SKM-1 (cell line): ENCODE measurements around the gene DRG2.

Source experiments
- DNase-seq: peaks from one replicate; lab custom pipeline; 2025; ENCODE audit not compliant: unreplicated experiment; lab: John Stamatoyannopoulos, UW

Gene DRG2

DNA sequence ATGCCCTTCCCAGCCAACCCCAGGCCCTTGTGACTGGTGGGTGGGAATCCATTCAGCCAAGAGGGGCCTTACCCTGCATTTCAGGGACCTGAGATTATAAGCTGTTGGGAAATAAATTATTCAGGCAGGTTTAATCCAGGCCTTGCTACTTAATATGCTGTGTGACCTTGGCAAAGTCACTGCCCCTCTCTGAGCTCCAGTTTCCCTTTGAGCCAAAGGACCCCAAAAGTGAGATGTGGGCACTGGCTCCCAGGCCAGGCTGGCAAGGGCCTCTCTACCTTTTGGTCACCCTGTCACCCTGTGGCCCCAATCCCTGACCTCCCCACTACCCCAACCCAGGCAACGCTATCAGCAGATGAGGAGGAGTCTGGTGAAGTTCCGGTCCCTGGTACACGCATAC is 54.7 kb downstream of the DRG2 start:
- DNase-seq: no peak

DNA sequence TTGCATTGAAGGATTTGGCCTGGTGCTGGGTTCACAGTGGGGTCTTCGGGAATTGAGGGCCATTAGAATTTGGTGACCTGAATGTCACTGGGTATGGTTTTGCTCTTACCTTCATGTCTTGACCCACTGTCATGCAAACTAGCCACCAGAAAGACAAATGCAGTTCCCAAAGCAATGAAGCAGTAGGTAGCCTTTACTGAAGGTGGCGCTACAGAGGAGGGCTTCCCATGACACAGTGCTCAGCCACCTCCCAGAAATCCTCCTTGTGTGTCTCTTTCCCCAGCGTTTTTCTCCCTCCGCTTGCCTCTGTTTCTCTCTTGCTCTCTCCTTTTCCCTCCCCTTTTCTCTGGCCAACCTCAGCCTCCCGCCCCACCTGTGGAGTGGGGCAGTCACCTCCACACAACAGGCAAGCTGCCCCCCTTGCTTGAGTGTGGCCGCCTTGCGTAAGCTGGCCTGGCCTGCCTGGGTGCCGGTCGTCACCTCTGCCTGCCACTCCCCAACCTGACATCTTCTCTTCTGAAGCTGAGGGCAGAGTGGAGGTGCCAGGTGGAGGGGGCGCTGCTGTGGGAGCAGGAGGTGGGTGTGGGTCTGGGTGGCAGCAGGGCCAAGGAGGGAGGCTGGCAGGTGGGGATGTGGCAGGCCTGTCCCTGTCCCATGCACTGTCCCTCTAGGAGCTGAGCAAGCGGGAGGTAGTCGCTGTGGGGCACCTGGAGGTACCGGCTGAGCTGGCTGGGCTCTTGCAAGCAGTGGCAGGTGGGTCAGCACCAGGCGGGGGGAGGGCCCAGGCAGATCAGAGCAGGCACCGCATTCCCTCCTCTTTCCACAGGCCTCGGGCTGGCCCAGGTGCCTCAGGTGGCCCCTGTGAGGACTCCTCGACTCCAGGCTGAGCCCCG is 55.5 kb downstream of the DRG2 start:
- DNase-seq: no peak

DNA sequence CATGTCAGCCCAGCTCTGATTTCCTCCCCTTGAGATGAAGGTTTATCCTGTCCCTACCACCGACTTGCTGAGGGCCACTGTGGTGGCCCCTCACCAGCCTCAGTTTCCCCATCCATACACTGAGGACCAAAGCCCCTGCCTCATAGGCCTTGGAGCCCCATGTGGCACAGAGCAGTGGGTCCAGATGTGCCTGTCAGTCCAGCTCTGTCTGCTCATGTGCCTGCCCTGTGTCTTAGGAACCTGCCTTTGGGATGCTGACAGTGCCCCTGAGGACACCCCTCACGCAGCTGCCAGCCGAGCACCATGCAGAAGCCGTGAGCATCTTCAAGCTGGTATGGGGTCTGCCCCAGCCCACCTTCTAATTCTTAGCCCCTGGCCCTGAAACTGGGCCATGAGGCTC is 56.5 kb downstream of the DRG2 start:
- DNase-seq: no peak

DNA sequence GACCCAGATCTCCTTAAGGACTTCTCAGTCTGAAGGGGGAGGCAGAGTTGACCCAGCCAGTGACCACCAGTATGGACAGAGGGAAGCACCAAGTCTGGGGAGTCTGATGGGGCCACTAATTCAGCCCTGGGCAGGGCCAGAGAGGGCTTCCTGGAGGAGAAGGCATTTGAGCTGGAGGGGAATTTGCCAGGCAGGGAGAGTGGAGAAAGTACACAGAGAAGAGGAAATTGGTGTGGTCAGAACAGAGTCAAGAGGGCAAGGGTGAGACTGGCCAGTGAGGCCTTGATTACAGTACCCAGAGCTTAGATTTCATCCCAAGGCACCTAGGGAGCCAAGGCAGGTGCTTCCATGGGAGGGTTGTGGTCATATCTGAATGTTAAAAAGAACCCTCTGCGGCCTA is 57.1 kb downstream of the DRG2 start:
- DNase-seq: no peak

DNA sequence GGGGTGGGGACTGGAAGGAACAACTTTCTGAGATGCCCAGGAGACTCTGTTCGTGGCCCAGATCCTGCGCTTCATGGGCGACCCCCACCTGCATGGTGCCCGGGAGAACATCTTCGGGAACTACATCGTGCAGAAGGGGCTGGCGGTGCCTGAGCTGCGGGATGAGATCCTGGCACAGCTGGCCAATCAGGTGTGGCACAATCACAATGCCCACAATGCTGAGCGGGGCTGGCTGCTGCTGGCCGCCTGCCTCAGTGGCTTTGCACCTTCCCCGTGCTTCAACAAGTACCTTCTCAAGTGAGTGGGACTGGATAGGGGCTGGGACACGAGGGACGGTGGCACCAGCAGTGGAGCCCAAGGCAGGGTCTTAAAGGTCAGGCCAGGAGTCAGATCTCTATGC is 58.1 kb downstream of the DRG2 start:
- no peak for DNase-seq

GRCh38 chr17:18146259-18146658 is 58.5 kb downstream of the DRG2 start:
- no peak for DNase-seq

- no peak for DNase-seq
Measured at GRCh38 chr17:18146980-18147379, 59.2 kb downstream of the DRG2 start.

GRCh38 chr17:18148586-18148985 is 60.8 kb downstream of the DRG2 start:
- no peak for DNase-seq

GRCh38 chr17:18151290-18151689 is 63.5 kb downstream of the DRG2 start:
- no peak for DNase-seq

- no peak for DNase-seq
Measured at GRCh38 chr17:18155179-18155578, 67.4 kb downstream of the DRG2 start.

- no peak for DNase-seq
Measured at GRCh38 chr17:18156171-18156975, 68.6 kb downstream of the DRG2 start.

DNA sequence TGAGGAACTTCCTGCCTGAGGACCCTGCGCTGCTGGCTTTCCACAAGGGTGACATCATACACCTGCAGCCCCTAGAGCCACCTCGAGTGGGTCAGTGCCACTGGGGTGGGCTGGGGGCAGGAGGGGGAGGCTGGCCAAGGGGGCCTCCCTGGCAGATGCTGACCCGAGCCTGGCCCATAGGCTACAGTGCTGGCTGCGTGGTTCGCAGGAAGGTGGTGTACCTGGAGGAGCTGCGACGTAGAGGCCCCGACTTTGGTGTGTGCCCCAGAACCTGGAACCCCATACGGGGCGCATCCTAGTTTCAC is 69.2 kb downstream of the DRG2 start:
- DNase-seq: no peak
